K562 (cell line): ENCODE results near the gene CASP9. TPM values are rescaled to one million over a fixed set of nuclear protein-coding genes. Genes with fewer than 3 reads are reported as not detected.

ENCODE experiments used
- ARNT ChIP-seq, 2 experiments: fragments of 450-650 bp; IDR thresholded peaks; 2 replicates each; pipeline ENCODE4 v1.6.1; 2016; ENCODE audit warnings: mild to moderate bottlenecking in 1 of 2
- BRD9 ChIP-seq: fragments of 450-650 bp; IDR thresholded peaks from 2 replicates; pipeline ENCODE4 v1.6.1; 2018; ENCODE audit warnings: low read depth; ENCODE audit not compliant: partially characterized antibody
- C11orf30 ChIP-seq: fragments of 450-650 bp; IDR thresholded peaks from 2 replicates; pipeline ENCODE4 v1.6.1; 2016; ENCODE audit warnings: low read depth, mild to moderate bottlenecking
- CBX3 ChIP-seq, 2 experiments: IDR thresholded peaks; 1 replicate in 1 of 2; 2 replicates in 1 of 2; pipeline ENCODE4 v1.6.1; 2012; ENCODE audit warnings: inconsistent platforms in 2 of 2, low read length in 2 of 2, borderline replicate concordance in 1 of 2, control low read depth in 1 of 2
- CHCHD3 ChIP-seq: fragments of 250-450 bp; sonication (Bioruptor Pico); IDR thresholded peaks from 2 replicates; pipeline ENCODE4 v2.1.2; 2022; ENCODE audit warnings: mild to moderate bottlenecking
- CREB3L1 ChIP-seq: fragments of 450-650 bp; IDR thresholded peaks from 2 replicates; pipeline ENCODE4 v1.6.1; 2014; ENCODE audit warnings: low read depth, mild to moderate bottlenecking, moderate library complexity, borderline replicate concordance
- CXXC5 ChIP-seq: fragments of 250-450 bp; sonication (Bioruptor Pico); IDR thresholded peaks from 2 replicates; pipeline ENCODE4 v1.8.0; 2022; ENCODE audit warnings: inconsistent platforms, mild to moderate bottlenecking, moderate library complexity
- ESRRB ChIP-seq: fragments of 250-450 bp; sonication (Bioruptor Pico); IDR thresholded peaks from 2 replicates; pipeline ENCODE4 v1.5.0; 2020; ENCODE audit warnings: mild to moderate bottlenecking, moderate library complexity, borderline replicate concordance
- GATA2 ChIP-seq: sonication (generic); formaldehyde crosslinking; IDR thresholded peaks from 2 replicates; pipeline ENCODE4 v1.4.0; 2020; ENCODE audit warnings: mild to moderate bottlenecking, missing genetic modification reagents
- GTF2F1 ChIP-seq: IDR thresholded peaks from 2 replicates; pipeline ENCODE4 v1.6.1; 2011; ENCODE audit warnings: low read depth, low read length, improper control_type of control experiment
- HBP1 ChIP-seq: fragments of 450-650 bp; formaldehyde crosslinking; IDR thresholded peaks from 2 replicates; pipeline ENCODE4 v1.4.0; 2022; ENCODE audit warnings: missing genetic modification characterization
- HMBOX1 ChIP-seq: sonication (generic); IDR thresholded peaks from 2 replicates; pipeline ENCODE4 v1.6.1; 2016
- HNRNPH1 ChIP-seq: fragments of 200-400 bp; formaldehyde crosslinking; optimal IDR thresholded peaks from 2 replicates; pipeline ENCODE3; 2017; ENCODE audit warnings: low read depth, mild to moderate bottlenecking, low read length, moderate library complexity
- HNRNPL ChIP-seq: fragments of 200-400 bp; formaldehyde crosslinking; IDR thresholded peaks from 2 replicates; pipeline ENCODE4 v1.6.1; 2017; ENCODE audit warnings: low read depth, mild to moderate bottlenecking, low read length
- HSF4 ChIP-seq: fragments of 250-450 bp; sonication (Bioruptor Pico); IDR thresholded peaks from 2 replicates; pipeline ENCODE4 v2.1.2; 2022; ENCODE audit warnings: mild to moderate bottlenecking, moderate library complexity, borderline replicate concordance
- MLLT1 ChIP-seq, 2 experiments: fragments of 450-650 bp; IDR thresholded peaks; 2 replicates each; pipeline ENCODE4 v1.6.1; 2016
- PHF21A ChIP-seq: fragments of 450-650 bp; IDR thresholded peaks from 2 replicates; pipeline ENCODE4 v1.6.1; 2017; ENCODE audit warnings: low read depth, borderline replicate concordance
- PTBP1 ChIP-seq: fragments of 200-400 bp; formaldehyde crosslinking; IDR thresholded peaks from 2 replicates; pipeline ENCODE4 v1.6.1; 2017; ENCODE audit warnings: low read depth, low read length
- RCOR1 ChIP-seq, 2 experiments: IDR thresholded peaks; 2 replicates each; pipeline ENCODE4 v1.6.1; 2012; ENCODE audit warnings: low read depth in 2 of 2, low read length in 2 of 2, borderline replicate concordance in 1 of 2, improper control_type of control experiment in 1 of 2
- RFX5 ChIP-seq: IDR thresholded peaks from 2 replicates; pipeline ENCODE4 v1.6.1; 2011; ENCODE audit warnings: low read depth, mild to moderate bottlenecking, improper control_type of control experiment, low read length
- SMARCB1 ChIP-seq: IDR thresholded peaks from 2 replicates; pipeline ENCODE4 v1.6.1; 2011; ENCODE audit warnings: improper control_type of control experiment, low read depth; ENCODE audit not compliant: insufficient read length
- ZKSCAN1 ChIP-seq: fragments of 150-350 bp; IDR thresholded peaks from 2 replicates; pipeline ENCODE4 v1.6.1; 2016; ENCODE audit warnings: low read depth, low read length
- ZNF695 ChIP-seq: fragments of 450-650 bp; formaldehyde crosslinking; IDR thresholded peaks from 2 replicates; pipeline ENCODE4 v1.4.0; 2020; ENCODE audit warnings: mild to moderate bottlenecking, moderate library complexity
- polyA plus RNA-seq, 8 experiments: library from polyadenylated mRNA; depleted of rRNA in 4 of 8; stranded (reverse) in 5 of 8; unstranded in 3 of 8; fragments of >200 nt; fragmentation: Nextera tagmentation in 2 of 8; fragmentation: Illumina TruSeq in 1 of 8; extraction: Ambion mirVana in 2 of 8; extraction: Trizol in 1 of 8; gene quantifications; 2 replicates each; pipeline versions ENCODE4 v1.2.1 to v1.2.3, GENCODE V29; 2011 to 2014; ENCODE audit warnings: inconsistent platforms in 1 of 8, missing spikeins in 1 of 8
- total RNA-seq, 7 experiments: library from RNA; depleted of rRNA in 6 of 7; stranded (reverse); fragments of >200 nt in 6 of 7; fragmentation: Illumina TruSeq in 2 of 7; extraction: Trizol in 2 of 7; gene quantifications; 2 replicates each; pipeline versions ENCODE4 v1.2.1 to v1.2.3, GENCODE V29; 2011 to 2021; ENCODE audit warnings: low replicate concordance in 1 of 7

The CASP9 gene
- total and polyA plus RNA-seq, 9 of the 15 experiments (the other 6 are each of a cell fraction or from before 2014, with no cell fraction given): 10.8 to 54.1 (median 30.7) TPM

- TF ChIP-seq PHF21A: no peak
- TF ChIP-seq HSF4: no peak
- peak in 1 of 2 experiments; percentile 77; a peak in 2 of 3 replicates for TF ChIP-seq CBX3 (IDR thresholded peaks at IDR 0.05; ENCODE audit: borderline replicate concordance in 1 of 2, low read length in 2 of 2)
- no peak for TF ChIP-seq HBP1 (CRISPR knock-in tag)
- no peak for TF ChIP-seq MLLT1 (IDR thresholded peaks at IDR 0.05)
- no peak for TF ChIP-seq BRD9
- TF ChIP-seq GTF2F1: no peak
- peak; percentile 45; the same call in 1 of the 2 replicates for TF ChIP-seq ZKSCAN1
- TF ChIP-seq ESRRB (CRISPR knock-in tag): no peak
- no peak for TF ChIP-seq SMARCB1
- TF ChIP-seq CHCHD3: no peak
- TF ChIP-seq RCOR1 (IDR thresholded peaks at IDR 0.05; ENCODE audit: borderline replicate concordance in 1 of 2, low read depth in 2 of 2, low read length in 2 of 2): peak in 1 of 2 experiments; percentile 73; a peak in 3 of 4 replicates
- TF ChIP-seq HNRNPL: no peak
- TF ChIP-seq HMBOX1: no peak
- no peak for TF ChIP-seq RFX5
- TF ChIP-seq CREB3L1: no peak
- peak; percentile 52; the same call in 1 of the 2 replicates for TF ChIP-seq CXXC5 (CRISPR knock-in tag)
- TF ChIP-seq ZNF695: no peak
- no peak for TF ChIP-seq C11orf30
- no peak for TF ChIP-seq GATA2
- 0 out of 2 replicates have a peak, but pooled peaks have one; percentile 40 for TF ChIP-seq PTBP1
- no peak for TF ChIP-seq HNRNPH1
- no peak for TF ChIP-seq ARNT (IDR thresholded peaks at IDR 0.05)
Observed at GRCh38 chr1:15444468-15445389, 79.3 kb downstream of the CASP9 start (continued).
